Raji (cell line): ENCODE results near the gene TOM1L1.

Source experiments
- POLR2A ChIP-seq: IDR thresholded peaks from 2 replicates; pipeline ENCODE4 v1.6.1; 2011; ENCODE audit warnings: low read depth, low read length, control low read depth; ENCODE audit not compliant: insufficient read depth

The TOM1L1 gene

DNA sequence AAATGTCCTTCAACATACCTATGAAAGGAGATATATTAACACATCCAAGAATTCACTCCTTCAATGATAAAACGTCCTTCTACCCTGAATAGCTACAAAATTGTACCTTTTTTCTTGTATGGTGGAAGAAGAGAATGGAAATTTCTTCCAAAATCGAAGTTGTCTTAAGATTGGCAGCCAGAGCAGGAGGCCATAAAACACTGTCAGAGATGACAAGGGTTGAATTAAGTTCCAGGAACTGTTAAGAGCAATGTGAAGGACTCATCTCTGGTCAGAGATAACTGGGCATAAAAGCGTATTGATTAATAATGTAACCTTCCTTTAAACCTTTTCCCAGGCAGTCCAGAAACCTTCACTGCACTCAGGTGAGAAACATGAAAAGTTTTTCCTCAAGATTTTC, 12.9 kb upstream of the TOM1L1 start:
- no peak for TF ChIP-seq POLR2A

GRCh38 chr17:54888254-54888653, 12.4 kb upstream of the TOM1L1 start:
- no peak for TF ChIP-seq POLR2A

DNA sequence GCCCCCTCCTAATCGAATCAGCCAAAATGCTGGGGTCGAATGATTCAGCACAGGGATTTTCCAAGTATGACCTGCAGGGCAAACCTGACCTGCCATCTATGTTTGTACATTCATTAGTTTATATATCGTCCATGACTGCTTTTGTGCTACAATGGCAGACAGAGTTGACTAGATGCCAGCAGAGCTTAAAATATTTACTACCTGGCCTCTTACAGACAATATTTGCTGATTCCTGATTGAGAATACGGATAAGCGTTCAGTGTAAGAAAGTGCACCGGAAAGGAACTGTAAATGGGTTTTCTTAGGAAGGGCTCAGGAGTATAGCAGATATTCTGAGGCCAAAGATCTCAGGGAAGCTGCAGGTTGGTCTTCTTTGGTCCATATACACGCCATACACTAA, 11.7 kb upstream of the TOM1L1 start:
- no peak for TF ChIP-seq POLR2A

DNA sequence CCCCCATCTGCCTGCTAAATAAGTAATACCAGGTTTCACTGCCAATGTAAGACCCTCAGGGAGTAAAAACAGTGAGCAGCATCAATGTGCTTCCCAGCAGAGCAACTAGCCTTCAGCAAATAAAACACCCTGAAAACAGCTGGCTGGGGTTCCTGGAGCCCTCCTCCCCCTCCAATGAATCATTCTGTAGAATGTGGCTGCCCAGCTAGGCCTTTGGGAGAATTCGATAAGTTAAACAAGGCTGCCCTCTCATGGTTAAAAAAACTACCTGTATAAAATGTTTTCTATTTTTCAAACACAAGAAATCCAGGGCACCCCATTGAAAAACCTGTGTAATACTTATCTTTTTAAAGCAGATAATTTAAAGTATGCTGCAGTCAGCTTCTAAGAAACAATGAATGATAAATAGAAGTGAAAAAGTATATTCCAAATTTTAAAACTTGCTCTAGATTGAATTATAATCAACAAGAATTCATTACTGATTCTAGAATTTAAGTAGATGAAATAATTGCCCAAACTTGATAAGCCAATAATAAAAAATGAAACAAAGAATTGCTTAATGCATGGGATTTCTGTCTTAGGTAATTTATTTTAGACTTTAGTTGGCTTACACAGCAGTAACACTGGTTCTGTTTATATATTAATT, 9.4 kb upstream of the TOM1L1 start:
- no peak for TF ChIP-seq POLR2A

GRCh38 chr17:54892360-54892759, 8.3 kb upstream of the TOM1L1 start:
- no peak for TF ChIP-seq POLR2A

GRCh38 chr17:54898576-54898975, 2.1 kb upstream of the TOM1L1 start:
- TF ChIP-seq POLR2A, result no peak

GRCh38 chr17:54899201-54899600, 1.5 kb upstream of the TOM1L1 start:
- no peak for TF ChIP-seq POLR2A

DNA sequence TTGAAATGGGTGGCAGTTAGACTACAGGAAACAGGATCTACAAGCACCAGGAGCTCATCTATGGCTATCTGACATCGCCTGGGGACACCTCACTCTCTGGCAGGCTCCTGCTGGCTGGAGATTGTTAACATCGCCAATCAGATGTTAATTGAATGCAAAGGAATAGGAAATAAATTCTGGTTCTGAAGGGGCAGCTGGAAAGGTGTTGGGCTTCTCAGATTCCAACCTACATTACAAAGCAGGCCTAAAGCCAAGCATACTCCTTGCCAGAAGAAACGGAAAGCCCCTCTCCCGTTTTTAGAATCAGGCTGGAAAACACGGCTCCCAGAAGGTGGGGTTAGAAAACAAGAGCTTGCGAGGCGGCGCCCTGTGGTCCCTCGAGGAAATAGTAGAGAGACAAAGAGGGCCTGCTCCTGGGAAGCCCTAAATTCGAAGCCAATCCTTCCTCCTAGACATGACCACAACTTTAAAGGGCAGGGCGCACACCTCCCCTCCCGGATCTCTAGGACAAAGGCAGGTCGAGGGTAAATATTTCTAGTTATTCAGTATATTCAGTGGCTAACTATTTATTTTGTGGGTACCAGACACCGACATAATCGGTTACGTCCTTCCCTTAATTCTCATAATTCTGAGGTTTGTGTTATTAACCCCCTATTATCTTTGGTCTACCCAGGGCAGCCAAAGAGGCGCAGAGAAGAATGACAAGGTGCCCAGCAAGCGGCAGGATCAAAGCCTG, 763 bp upstream of the TOM1L1 start:
- no peak for TF ChIP-seq POLR2A

DNA sequence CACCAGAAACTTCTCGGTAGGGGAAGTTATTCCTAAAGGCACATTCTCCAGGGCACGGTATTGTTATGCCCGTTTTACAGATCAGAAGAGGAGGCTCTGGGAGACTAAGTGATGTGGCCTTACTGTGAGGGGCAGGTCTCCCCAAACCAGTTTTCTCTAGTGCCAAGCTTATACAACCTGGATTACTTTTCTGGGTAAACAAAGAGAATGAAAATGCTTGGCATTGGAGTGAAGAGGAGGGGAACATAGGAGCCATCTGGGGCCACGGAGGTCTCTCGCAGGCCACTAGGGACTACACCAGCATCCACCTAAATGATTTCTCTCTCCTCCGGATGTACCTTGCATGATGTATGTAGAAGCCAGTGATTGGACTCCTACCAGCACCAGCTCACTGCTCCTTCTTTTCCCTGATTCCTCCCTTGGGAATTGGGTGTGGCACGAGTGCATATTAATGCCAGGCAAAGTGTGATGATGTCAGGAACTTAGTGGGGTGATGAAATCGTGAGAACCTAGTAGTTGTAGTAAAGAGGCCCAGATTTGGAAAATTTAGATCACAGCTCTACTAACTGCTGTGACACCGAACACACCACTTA, 674 bp downstream of the TOM1L1 start:
- no peak for TF ChIP-seq POLR2A

DNA sequence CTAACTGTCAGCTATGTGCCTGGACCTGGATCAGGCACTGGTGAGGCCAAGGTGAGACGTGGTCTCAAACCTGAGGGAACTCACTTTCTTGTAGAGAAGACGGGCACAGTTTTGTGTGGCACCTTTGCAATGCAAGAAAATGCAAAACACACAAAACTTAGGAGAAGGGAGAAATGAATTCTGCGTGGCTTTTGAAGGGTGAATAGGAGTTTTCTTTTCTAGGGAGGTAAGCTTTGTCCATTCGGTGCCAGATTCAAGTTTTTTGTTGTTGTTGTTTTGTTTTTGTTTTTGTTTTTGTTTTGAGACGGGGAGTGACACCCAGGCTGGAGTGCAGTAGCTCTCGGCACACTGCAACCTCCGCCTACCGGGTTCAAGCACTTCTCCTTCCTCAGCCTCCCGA, 1.4 kb downstream of the TOM1L1 start:
- no peak for TF ChIP-seq POLR2A

- TF ChIP-seq POLR2A, result no peak
Measured at GRCh38 chr17:54902611-54903010, 2.0 kb downstream of the TOM1L1 start.

- TF ChIP-seq POLR2A, result no peak
Measured at GRCh38 chr17:54903375-54903774, 2.7 kb downstream of the TOM1L1 start.

GRCh38 chr17:54906683-54907082, 6.0 kb downstream of the TOM1L1 start:
- TF ChIP-seq POLR2A, result no peak

- TF ChIP-seq POLR2A, result no peak
Measured at GRCh38 chr17:54907376-54907775, 6.7 kb downstream of the TOM1L1 start.

GRCh38 chr17:54909766-54910165, 9.1 kb downstream of the TOM1L1 start:
- TF ChIP-seq POLR2A, result no peak

- TF ChIP-seq POLR2A, result no peak
Measured at GRCh38 chr17:54916721-54917120, 16.1 kb downstream of the TOM1L1 start.
